GM21390 (cell line): ENCODE results near the gene PARD3B.

ENCODE experiments used
- ATAC-seq: cut with Tn5 transposase; IDR thresholded peaks from one replicate; pipeline ENCODE4 v1.9.1; 2021; ENCODE audit not compliant: unreplicated experiment

PARD3B gene

DNA sequence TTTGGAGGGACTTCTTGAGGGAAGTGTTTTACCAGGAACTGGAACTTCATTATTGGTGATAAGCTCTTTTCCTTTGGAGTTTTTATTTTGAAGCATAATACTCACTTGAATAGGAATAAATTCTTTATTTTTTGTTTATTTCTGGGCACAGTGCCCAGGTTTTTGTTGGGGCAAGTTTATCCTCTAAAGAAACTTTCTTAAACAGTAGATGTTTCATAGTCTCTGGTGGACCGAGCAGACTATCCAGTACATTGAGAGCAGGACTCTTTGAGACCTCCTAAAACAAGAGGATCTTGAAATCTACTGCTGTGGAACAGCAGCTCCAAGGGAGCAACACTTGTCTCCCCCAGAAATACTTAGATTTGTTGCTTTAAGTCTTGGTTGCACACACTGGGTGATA lies 109.4 kb downstream of the PARD3B start:
- ATAC-seq, result no peak

DNA sequence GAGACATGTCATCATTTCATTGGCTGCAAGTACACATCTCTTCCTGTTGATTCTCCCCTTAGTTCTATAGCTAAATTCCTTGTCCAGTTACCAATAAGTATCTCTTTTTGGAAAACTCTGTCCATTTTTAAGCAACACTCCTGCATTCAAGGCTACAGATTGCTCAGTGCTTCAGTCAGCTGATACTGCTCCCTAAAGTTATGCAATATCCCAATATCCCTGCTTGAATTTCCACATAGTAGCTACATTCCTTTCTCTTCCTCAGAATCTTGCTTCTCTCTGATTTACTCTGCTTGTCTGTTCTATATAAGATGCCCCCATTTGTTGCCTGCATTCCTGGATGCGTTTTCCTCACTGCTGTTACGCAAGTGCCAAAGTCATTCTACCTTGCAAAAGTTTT lies 109.8 kb downstream of the PARD3B start:
- ATAC-seq, result no peak

GRCh38 chr2:204655626-204656025 lies 110.4 kb downstream of the PARD3B start:
- no peak for ATAC-seq

DNA sequence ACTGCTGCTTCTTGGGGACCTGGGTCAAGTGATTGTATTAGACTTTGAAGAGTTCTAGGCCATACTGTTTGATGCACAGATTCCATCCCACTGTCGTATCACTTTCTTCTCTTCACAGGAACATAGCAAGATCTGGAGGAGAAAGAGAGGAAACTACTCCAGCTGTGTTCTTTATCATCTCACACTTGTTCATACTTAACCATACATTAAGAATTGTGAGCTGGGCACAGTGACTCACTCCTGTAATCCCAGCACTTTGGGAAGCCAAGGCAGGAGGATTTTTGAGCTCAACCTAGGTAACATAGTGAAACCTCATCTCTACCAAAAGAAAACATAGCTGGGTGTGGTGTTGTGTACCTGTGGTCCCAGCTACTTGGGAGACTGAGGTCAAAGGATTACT lies 111.7 kb downstream of the PARD3B start:
- ATAC-seq, result no peak

DNA sequence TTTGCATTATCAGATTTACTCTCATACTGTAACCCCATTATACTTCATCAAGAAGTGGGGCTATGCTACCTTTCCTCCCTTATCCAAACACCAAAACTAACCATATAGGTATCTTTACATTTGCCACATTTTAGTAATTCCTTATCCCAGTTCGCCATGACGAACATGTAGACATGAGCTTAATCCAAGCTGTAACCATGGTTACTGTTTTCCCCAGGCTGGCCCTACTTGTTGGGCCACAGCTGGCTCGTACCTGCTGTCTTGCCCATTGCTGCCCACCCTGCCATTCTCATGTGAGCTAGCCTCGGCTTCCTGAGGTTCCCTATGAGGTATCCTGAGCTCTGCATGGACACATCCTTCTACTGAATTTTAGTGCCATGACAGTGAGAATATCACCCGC lies 117.7 kb downstream of the PARD3B start:
- ATAC-seq, result no peak

GRCh38 chr2:204663816-204664425 lies 118.6 kb downstream of the PARD3B start:
- no peak for ATAC-seq

DNA sequence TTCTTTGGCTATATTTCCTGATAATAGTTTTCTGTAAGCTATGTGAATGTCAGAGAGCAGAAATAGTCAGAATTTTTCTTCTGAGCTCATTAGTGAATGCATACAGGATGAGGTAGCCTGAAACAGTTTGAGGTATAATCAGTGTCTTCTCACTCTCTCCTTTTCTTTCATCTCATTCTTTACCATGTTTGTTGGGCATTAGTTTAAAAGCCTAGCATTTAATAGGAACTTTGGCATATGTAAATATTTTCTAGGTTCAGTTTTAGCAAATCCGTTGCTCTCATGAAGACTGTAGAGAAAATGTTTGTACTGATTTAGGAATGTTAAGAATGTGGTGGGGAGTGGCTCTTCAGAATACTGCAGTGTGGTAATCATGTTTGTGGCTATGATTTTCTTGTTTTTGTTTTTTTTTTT lies 119.4 kb downstream of the PARD3B start:
- ATAC-seq, result no peak

GRCh38 chr2:204665207-204665606 lies 119.9 kb downstream of the PARD3B start:
- ATAC-seq, result no peak

GRCh38 chr2:204665771-204666170 lies 120.5 kb downstream of the PARD3B start:
- no peak for ATAC-seq

DNA sequence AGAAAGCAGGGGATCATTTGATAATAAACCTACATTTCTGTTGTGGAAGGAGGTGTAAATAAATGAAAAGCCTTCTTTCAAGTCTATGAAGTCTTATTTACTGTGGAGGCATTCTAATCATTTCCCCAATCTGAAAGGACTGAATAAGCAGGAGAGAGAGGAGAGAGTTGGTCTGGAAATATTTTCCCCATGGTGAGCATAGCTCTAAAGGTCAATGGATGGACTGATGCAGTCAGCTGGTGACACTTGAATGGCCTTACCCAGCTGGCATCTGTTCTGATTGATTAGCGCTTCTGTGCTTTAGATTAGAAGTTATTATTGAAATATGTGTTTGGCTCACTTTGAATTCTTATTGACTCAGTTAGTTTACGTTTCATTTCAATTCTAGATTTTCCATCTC lies 122.7 kb downstream of the PARD3B start:
- no peak for ATAC-seq

DNA sequence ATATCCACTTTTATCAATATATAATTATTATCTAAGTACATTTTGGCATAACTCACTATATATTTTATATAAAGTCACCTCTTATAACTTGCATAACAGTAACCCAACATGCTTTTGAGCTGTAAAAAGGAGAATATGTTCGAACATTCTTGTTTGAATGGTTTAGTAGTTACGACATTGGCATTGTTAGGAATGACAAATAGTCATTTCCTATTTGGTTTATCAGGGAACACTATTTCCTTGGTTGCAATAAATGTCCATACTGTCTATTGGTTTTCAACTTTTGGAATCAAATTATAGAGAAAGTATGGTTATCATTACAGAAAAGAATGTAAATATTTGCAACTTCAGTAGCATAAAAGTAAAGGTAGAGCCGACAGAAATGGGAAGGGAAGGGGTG lies 124.1 kb downstream of the PARD3B start:
- ATAC-seq, result no peak

DNA sequence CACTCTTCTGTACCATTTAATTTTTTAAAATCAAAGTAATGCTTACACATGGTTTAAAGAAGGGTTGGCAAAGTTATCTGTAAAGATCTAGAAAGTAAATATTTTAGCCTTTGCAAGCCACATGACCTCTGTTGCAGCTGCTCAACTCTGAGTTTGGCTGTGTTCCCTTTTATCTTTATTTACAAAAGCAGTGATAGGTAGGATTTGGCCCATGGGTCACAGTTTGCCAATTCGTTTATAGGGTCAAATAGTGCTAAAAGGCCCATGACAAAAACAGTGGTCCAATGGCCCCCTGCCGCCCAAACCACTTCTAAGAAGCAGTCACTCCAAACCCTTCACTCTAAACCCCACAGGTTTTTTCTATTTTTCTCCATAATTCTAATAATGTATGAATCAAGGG lies 124.8 kb downstream of the PARD3B start:
- no peak for ATAC-seq

DNA sequence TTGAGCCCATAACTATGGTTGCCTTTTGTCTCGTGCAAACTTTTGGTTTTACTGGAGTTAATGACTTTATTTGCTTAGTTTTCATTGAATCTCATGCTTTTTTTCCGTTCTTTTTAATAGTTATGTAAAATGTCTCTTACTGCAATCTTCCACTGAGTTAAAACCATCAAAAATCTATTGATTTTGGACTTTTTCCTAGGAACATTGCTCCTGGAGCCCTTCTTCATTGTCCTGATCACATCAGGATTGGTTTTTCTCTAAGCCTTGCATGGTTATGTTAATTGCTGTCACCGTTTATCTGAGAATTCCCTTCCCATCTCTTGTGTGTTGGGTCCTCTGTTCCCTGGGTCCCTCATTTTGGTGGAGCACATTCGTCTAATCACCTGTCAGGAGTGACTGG lies 125.5 kb downstream of the PARD3B start:
- ATAC-seq, result no peak

- no peak for ATAC-seq
These were observed 127.5 kb downstream of the PARD3B start for GRCh38 chr2:204672772-204673171.

GRCh38 chr2:204673877-204674276 lies 128.6 kb downstream of the PARD3B start:
- ATAC-seq, result no peak

GRCh38 chr2:204678031-204678430 lies 132.8 kb downstream of the PARD3B start:
- ATAC-seq, result no peak

- ATAC-seq, result no peak
These were observed 135.3 kb downstream of the PARD3B start for GRCh38 chr2:204680576-204680975.

- ATAC-seq, result no peak
These were observed 136.1 kb downstream of the PARD3B start for GRCh38 chr2:204681412-204681811.

DNA sequence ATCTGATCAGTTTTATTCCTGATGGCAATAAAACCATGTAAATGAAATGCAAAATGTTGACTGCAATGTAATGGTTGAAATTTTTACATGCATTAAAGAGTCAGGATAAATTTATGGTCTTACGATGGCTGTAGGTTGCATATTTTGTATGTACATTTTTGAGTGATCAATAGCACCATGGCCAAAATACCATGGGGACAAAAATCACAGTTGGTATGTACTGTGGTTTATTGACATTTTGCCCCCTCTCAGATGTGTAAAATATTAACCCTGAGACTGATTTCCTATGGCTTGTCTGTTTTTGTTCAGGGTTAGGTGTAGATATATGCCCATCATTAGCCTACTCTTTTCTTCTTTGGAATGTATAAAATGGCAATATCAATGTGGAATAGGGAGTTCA lies 138.1 kb downstream of the PARD3B start:
- no peak for ATAC-seq

- ATAC-seq, result no peak
These were observed 141.1 kb downstream of the PARD3B start for GRCh38 chr2:204686406-204686805.

DNA sequence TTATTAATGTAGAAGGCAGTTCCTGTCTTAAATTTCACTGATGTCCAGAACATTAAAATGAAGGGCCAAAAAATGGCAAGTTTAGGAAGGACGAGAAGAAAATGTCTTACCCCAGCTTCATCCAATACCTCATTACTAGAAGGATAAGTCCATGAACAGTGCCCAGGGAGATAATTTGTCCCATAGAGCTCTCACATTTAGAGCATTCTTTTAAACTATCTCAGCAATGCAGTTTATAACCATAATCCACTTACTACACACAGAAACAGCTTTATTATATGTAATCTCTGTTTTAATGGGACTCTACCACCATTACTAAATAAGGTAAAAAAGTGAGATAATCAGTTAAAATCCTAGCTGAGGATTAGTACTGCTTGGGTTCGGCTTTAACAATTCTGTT lies 142.5 kb downstream of the PARD3B start:
- no peak for ATAC-seq

DNA sequence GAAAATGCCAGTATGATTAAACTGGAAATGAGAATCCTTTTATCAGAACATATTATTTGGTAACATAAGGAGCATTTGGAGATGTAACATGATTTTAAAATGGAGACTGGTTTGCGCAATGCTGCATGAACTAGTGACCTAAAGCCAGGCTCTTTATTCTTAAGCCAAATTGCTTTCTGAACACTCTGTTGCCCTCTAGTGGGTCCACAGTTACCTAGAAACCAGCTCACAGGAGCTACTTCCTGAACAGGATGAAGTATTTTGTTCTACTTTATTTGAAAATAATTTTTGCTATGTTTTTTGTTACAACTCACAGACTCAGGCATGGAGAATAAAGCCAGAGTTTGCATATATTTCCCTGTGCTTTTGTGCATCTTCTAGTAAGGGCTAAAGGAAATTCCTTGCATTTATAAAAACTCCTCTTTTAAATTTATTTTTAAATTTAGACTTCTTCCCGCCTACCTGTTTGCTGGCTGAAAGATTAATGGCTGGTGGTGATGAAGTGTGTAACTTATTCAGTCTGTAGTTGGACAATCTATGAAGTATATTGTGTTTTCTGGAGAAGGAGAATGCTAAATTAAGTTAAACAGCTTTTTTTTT lies 146.7 kb downstream of the PARD3B start:
- peak; percentile 75 for ATAC-seq

DNA sequence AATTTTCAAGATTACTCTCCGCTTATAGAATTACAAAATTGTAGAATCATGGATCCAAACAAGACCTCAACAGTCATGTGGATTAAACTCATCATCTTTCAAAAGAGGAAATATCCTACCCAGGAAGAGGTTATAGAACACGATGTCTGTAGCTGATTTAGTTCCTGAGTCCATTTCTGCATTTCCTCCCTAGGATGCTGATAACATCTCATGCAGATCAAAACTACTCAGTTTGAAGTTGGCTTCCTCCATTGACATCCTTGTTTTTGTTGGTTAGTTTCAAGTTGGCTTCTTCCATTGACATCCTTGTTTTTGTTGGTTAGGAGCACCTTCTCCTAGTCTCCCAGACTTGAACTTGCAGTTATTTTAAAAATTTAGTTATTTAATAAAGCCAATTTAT lies 147.5 kb downstream of the PARD3B start:
- ATAC-seq, result no peak
